ENCODE results near the gene CRYBA2. TPM values are rescaled to one million over a fixed set of nuclear protein-coding genes. Genes with fewer than 3 reads are reported as not detected.

Gene CRYBA2
- polyA plus RNA-seq, 1 donor from 2014 or later = not detected

- no peak for TF ChIP-seq REST (IDR thresholded peaks at IDR 0.05; ENCODE audit: borderline replicate concordance)
- no peaks in the 10 kb centered on the region for H3K27me3 ChIP-seq (ENCODE audit: insufficient read depth, low read depth, low read length)
- H3K9ac ChIP-seq (ENCODE audit: low read length) = no peak overlapping the region
- no peaks in the 10 kb centered on the region for H3K9me3 ChIP-seq (ENCODE audit: low read length)
- no peaks in the 10 kb centered on the region for H3F3A ChIP-seq (ENCODE audit: insufficient read depth, low read length, poor library complexity, severe bottlenecking)
- no peak overlapping the region for H3K4me3 ChIP-seq (ENCODE audit: low read length)
- H4K20me1 ChIP-seq (ENCODE audit: insufficient read depth) = no peaks in the 10 kb centered on the region
- no peaks in the 10 kb centered on the region for H3K36me3 ChIP-seq (ENCODE audit: insufficient read depth, low read length)
- no peak overlapping the region for H3K4me2 ChIP-seq (ENCODE audit: low read length)
- no peak overlapping the region for H3K27ac ChIP-seq (ENCODE audit: low read length)
- no peaks in the 10 kb centered on the region for H3K9me2 ChIP-seq (ENCODE audit: insufficient read depth, low read length)
- no peak overlapping the region for H2AFZ ChIP-seq (ENCODE audit: low read depth, low read length)
- no peaks in the 10 kb centered on the region for H3K79me2 ChIP-seq (replicated peaks; ENCODE audit: insufficient read depth, low read length)
Observed at GRCh38 chr2:219026946-219027345, 33.7 kb upstream of the CRYBA2 start.

- Histone ChIP-seq H3K4me3 (ENCODE audit: low read length) (no peak overlapping the region), H3F3A (ENCODE audit: insufficient read depth, low read length, poor library complexity, severe bottlenecking) (no peaks in the 10 kb centered on the region), H3K9me2 (ENCODE audit: insufficient read depth, low read length) (no peaks in the 10 kb centered on the region), H3K4me2 (ENCODE audit: low read length) (no peak overlapping the region), H4K20me1 (ENCODE audit: insufficient read depth) (no peaks in the 10 kb centered on the region), H3K9me3 (ENCODE audit: low read length) (no peaks in the 10 kb centered on the region), H3K27me3 (ENCODE audit: insufficient read depth, low read depth, low read length) (no peaks in the 10 kb centered on the region), H3K36me3 (ENCODE audit: insufficient read depth, low read length) (no peaks in the 10 kb centered on the region), H3K9ac (ENCODE audit: low read length) (no peak overlapping the region), H3K27ac (ENCODE audit: low read length) (no peak overlapping the region), H2AFZ (ENCODE audit: low read depth, low read length) (no peak overlapping the region), H3K79me2 (replicated peaks; ENCODE audit: insufficient read depth, low read length) (no peaks in the 10 kb centered on the region)
- TF ChIP-seq REST (IDR thresholded peaks at IDR 0.05; ENCODE audit: borderline replicate concordance) (no peak), EP300 (conservative IDR thresholded peaks at IDR 0.05; ENCODE audit: poor library complexity, severe bottlenecking) (no peak), SMC3 (conservative IDR thresholded peaks at IDR 0.05; ENCODE audit: poor library complexity) (no peak), RAD21 (conservative IDR thresholded peaks at IDR 0.05) (no peak), CTCF (IDR thresholded peaks at IDR 0.05; ENCODE audit: poor library complexity, severe bottlenecking) (no peak), EZH2 (IDR thresholded peaks at IDR 0.05; ENCODE audit: borderline replicate concordance, insufficient read depth, low read length, poor library complexity, severe bottlenecking) (no peak), POLR2AphosphoS5 (IDR thresholded peaks at IDR 0.05) (no peak), TAF1 (IDR thresholded peaks at IDR 0.05; ENCODE audit: low read depth) (no peak), MXI1 (conservative IDR thresholded peaks at IDR 0.05; ENCODE audit: poor library complexity, severe bottlenecking) (no peak)
Observed at GRCh38 chr2:219025637-219026585, 32.7 kb upstream of the CRYBA2 start.

All from neural cell (in vitro differentiated cells).